Tibial nerve (tissue), 4 donors: ENCODE measurements around the gene INTS7.

Source experiments
- CTCF ChIP-seq, 5 experiments: fragments of 200-600 bp in 3 of 5; fragments of 450-650 bp in 2 of 5; sonication (generic) in 3 of 5; IDR thresholded peaks; one replicate each; pipeline ENCODE4 v1.5.1; 2016 to 2019; ENCODE audit warnings: antibody characterized with exemption in 5 of 5, mild to moderate bottlenecking in 3 of 5, moderate library complexity in 2 of 5
- EP300 ChIP-seq, 2 donors: sonication (generic); formaldehyde crosslinking; IDR thresholded peaks; one replicate each; pipeline ENCODE4 v1.6.1; 2017; ENCODE audit warnings: antibody characterized with exemption in 2 of 2, mild to moderate bottlenecking in 1 of 2
- POLR2A ChIP-seq, 2 donors: fragments of 450-650 bp; IDR thresholded peaks; one replicate each; pipeline ENCODE4 v1.6.1; 2017; ENCODE audit warnings: antibody characterized with exemption in 2 of 2, mild to moderate bottlenecking in 2 of 2, moderate library complexity in 2 of 2

GRCh38 chr1:211892577-211892976 lies 142.8 kb downstream of the INTS7 start:
- TF ChIP-seq CTCF (IDR thresholded peaks at IDR 0.05) (no peak), POLR2A (IDR thresholded peaks at IDR 0.05) (no peak), EP300 (IDR thresholded peaks at IDR 0.05) (no peak)
